HepG2 (cell line): ENCODE data around the gene ERF. TPM values are rescaled to one million over a fixed set of nuclear protein-coding genes. Genes with fewer than 3 reads are reported as not detected.

Experiments used
- GATA4 ChIP-seq: sonication (generic); IDR thresholded peaks from 2 replicates; pipeline ENCODE4 v1.6.1; 2016; ENCODE audit warnings: antibody characterized with exemption, low read depth, borderline replicate concordance
- SMARCC2 ChIP-seq: fragments of 450-650 bp; IDR thresholded peaks from 2 replicates; pipeline ENCODE4 v1.6.1; 2017; ENCODE audit warnings: antibody characterized with exemption, mild to moderate bottlenecking
- ZFYVE20 ChIP-seq: sonication (generic); formaldehyde crosslinking; IDR thresholded peaks from 2 replicates; pipeline ENCODE4 v1.8.0; 2023; ENCODE audit warnings: low read depth, mild to moderate bottlenecking, moderate library complexity, missing genetic modification reagents, borderline replicate concordance
- ZMYM3 ChIP-seq: sonication (generic); formaldehyde crosslinking; IDR thresholded peaks from 2 replicates; pipeline ENCODE4 v1.5.1; 2020; ENCODE audit warnings: mild to moderate bottlenecking, missing genetic modification reagents
- ZNF282 ChIP-seq: fragments of 450-650 bp; IDR thresholded peaks from 2 replicates; pipeline ENCODE4 v1.6.1; 2018; ENCODE audit not compliant: partially characterized antibody
- ZNF460 ChIP-seq: sonication (generic); formaldehyde crosslinking; IDR thresholded peaks from 2 replicates; pipeline ENCODE4 v1.5.1; 2020; ENCODE audit warnings: missing genetic modification reagents, mild to moderate bottlenecking, borderline replicate concordance
- ZNF850 ChIP-seq: sonication (generic); formaldehyde crosslinking; conservative IDR thresholded peaks from 2 replicates; pipeline ENCODE4 v1.9.0; 2021; ENCODE audit warnings: mild to moderate bottlenecking, missing genetic modification reagents
- polyA plus RNA-seq, 8 experiments: library from polyadenylated mRNA; depleted of rRNA in 3 of 8; stranded (reverse) in 7 of 8; unstranded in 1 of 8; fragments of >200 nt; fragmentation: Illumina TruSeq in 4 of 8; extraction: Trizol in 4 of 8; gene quantifications; 2 replicates each; pipeline versions ENCODE4 v1.2.1 to v1.2.3, GENCODE V29; 2011 to 2016; ENCODE audit warnings: low read depth in 4 of 8, missing spikeins in 1 of 8, mixed read lengths in 1 of 8; ENCODE audit not compliant: insufficient read depth in 1 of 8
- total RNA-seq, 5 experiments: library from RNA; depleted of rRNA; stranded (reverse); fragments of >200 nt; fragmentation: Illumina TruSeq; extraction: Trizol; gene quantifications; 2 replicates each; pipeline ENCODE4 v1.2.3, GENCODE V29; 2016; ENCODE audit warnings: low read depth in 1 of 5
- TF ChIP-seq, protein P1 (sequence below): sonication (generic); formaldehyde crosslinking; IDR thresholded peaks from one replicate; pipeline ENCODE4 v1.5.1; 2020; ENCODE audit warnings: mild to moderate bottlenecking, missing genetic modification reagents; ENCODE audit errors: not compliant biosample characterization
- TF ChIP-seq, protein P2 (sequence below): sonication (generic); formaldehyde crosslinking; IDR thresholded peaks from 2 replicates; pipeline ENCODE4; 2020; ENCODE audit warnings: missing genetic modification reagents, mild to moderate bottlenecking, borderline replicate concordance
- TF ChIP-seq, protein P3 (sequence below): sonication (generic); formaldehyde crosslinking; IDR thresholded peaks from 2 replicates; pipeline ENCODE4 v1.4.0; 2020; ENCODE audit warnings: mild to moderate bottlenecking, missing genetic modification reagents
- TF ChIP-seq, protein P4 (sequence below): sonication (generic); formaldehyde crosslinking; IDR thresholded peaks from 2 replicates; pipeline ENCODE4 v1.8.0; 2022; ENCODE audit warnings: missing genetic modification reagents, low read depth, mild to moderate bottlenecking, borderline replicate concordance
- TF ChIP-seq, protein P5 (sequence below): sonication (generic); formaldehyde crosslinking; IDR thresholded peaks from 2 replicates; pipeline ENCODE4 v1.8.0; 2022; ENCODE audit warnings: mild to moderate bottlenecking, missing genetic modification reagents; ENCODE audit not compliant: insufficient replicate concordance

The ERF gene
- total and polyA plus RNA-seq, 2 of the 13 experiments (the other 11 are each of a cell fraction or from before 2014, with no cell fraction given): 67.1 to 69.9 TPM

DNA sequence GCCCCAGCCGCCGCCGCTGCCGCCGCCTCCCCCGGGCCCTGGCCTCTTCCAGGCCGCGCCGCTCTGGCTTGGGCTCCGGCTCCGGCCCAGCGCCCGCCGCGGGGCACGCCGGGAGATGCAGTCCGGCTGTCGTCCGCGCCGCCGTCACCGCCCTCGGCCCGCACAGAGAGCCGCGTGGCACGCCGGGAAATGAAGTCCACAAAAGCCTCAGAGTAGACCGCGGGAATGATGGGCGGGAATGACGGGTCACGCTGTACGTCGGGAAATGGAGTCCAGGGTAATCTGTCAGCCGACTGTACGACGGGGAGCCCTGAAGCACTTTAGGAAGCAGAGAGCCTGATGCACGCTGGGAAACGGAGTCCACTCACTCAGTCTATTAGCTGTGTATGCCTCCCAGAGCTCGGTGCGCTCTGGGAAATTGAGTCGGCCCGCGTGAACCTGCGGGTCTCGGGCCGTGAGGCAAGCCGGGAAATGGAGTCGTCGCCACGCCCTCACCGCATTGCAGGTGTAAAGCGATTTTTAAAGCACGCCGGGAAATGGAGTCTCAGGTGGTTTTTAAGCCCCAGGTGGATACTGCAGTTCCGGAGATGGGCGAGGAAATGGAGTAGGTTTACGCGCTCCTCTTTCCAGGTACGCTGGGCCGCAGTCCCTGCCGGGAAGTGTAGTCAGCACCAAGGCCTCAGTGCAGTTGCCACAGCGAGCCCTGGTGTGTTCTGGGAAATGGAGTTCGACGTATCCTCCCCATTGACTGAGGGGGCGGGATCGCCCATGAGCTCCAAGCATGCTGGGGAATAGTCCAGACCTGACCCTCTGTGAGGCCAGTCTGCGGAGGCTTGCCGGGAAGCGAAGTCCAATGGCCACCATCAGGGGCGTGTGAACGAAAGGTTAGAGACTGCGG lies 12.2 kb downstream of the ERF start, which contains the start of gene GSK3A (continued):
- TF ChIP-seq, protein P1, sequence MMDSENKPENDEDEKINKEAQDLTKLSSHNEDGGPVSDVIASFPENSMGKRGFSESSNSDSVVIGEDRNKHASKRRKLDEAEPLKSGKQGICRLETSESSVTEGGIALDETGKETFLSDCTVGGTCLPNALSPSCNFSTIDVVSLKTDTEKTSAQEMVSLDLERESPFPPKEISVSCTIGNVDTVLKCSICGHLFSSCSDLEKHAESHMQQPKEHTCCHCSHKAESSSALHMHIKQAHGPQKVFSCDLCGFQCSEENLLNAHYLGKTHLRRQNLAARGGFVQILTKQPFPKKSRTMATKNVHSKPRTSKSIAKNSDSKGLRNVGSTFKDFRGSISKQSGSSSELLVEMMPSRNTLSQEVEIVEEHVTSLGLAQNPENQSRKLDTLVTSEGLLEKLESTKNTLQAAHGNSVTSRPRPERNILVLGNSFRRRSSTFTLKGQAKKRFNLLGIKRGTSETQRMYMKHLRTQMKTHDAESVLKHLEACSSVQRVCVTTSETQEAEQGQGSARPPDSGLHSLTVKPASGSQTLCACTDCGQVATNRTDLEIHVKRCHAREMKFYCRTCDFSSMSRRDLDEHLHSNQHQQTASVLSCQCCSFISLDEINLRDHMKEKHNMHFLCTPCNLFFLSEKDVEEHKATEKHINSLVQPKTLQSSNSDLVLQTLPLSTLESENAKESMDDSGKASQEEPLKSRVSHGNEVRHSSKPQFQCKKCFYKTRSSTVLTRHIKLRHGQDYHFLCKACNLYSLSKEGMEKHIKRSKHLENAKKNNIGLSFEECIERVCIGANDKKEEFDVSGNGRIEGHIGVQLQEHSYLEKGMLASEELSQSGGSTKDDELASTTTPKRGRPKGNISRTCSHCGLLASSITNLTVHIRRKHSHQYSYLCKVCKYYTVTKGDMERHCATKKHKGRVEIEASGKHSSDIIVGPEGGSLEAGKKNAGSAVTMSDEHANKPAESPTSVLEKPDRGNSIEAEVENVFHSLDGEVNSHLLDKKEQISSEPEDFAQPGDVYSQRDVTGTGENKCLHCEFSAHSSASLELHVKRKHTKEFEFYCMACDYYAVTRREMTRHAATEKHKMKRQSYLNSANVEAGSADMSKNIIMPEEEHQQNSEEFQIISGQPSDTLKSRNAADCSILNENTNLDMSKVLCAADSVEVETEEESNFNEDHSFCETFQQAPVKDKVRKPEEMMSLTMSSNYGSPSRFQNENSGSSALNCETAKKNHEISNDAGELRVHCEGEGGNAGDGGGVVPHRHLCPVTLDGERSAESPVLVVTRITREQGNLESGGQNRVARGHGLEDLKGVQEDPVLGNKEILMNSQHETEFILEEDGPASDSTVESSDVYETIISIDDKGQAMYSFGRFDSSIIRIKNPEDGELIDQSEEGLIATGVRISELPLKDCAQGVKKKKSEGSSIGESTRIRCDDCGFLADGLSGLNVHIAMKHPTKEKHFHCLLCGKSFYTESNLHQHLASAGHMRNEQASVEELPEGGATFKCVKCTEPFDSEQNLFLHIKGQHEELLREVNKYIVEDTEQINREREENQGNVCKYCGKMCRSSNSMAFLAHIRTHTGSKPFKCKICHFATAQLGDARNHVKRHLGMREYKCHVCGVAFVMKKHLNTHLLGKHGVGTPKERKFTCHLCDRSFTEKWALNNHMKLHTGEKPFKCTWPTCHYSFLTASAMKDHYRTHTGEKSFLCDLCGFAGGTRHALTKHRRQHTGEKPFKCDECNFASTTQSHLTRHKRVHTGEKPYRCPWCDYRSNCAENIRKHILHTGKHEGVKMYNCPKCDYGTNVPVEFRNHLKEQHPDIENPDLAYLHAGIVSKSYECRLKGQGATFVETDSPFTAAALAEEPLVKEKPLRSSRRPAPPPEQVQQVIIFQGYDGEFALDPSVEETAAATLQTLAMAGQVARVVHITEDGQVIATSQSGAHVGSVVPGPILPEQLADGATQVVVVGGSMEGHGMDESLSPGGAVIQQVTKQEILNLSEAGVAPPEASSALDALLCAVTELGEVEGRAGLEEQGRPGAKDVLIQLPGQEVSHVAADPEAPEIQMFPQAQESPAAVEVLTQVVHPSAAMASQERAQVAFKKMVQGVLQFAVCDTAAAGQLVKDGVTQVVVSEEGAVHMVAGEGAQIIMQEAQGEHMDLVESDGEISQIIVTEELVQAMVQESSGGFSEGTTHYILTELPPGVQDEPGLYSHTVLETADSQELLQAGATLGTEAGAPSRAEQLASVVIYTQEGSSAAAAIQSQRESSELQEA (CRISPR knock-in tag): no peak
- TF ChIP-seq ZNF850 (no peak), SMARCC2 (no peak), ZNF460 (CRISPR knock-in tag) (no peak), ZNF282 (no peak), ZMYM3 (CRISPR knock-in tag) (no peak), GATA4 (peak; percentile 87; the same call in 1 of the 2 replicates), ZFYVE20 (CRISPR knock-in tag) (no peak)
- TF ChIP-seq, protein P2, sequence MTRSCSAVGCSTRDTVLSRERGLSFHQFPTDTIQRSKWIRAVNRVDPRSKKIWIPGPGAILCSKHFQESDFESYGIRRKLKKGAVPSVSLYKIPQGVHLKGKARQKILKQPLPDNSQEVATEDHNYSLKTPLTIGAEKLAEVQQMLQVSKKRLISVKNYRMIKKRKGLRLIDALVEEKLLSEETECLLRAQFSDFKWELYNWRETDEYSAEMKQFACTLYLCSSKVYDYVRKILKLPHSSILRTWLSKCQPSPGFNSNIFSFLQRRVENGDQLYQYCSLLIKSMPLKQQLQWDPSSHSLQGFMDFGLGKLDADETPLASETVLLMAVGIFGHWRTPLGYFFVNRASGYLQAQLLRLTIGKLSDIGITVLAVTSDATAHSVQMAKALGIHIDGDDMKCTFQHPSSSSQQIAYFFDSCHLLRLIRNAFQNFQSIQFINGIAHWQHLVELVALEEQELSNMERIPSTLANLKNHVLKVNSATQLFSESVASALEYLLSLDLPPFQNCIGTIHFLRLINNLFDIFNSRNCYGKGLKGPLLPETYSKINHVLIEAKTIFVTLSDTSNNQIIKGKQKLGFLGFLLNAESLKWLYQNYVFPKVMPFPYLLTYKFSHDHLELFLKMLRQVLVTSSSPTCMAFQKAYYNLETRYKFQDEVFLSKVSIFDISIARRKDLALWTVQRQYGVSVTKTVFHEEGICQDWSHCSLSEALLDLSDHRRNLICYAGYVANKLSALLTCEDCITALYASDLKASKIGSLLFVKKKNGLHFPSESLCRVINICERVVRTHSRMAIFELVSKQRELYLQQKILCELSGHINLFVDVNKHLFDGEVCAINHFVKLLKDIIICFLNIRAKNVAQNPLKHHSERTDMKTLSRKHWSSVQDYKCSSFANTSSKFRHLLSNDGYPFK: peak; percentile 81; the same call in 1 of the 2 replicates
- TF ChIP-seq, protein P3, sequence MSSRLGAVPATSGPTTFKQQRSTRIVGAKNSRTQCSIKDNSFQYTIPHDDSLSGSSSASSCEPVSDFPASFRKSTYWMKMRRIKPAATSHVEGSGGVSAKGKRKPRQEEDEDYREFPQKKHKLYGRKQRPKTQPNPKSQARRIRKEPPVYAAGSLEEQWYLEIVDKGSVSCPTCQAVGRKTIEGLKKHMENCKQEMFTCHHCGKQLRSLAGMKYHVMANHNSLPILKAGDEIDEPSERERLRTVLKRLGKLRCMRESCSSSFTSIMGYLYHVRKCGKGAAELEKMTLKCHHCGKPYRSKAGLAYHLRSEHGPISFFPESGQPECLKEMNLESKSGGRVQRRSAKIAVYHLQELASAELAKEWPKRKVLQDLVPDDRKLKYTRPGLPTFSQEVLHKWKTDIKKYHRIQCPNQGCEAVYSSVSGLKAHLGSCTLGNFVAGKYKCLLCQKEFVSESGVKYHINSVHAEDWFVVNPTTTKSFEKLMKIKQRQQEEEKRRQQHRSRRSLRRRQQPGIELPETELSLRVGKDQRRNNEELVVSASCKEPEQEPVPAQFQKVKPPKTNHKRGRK (CRISPR knock-in tag): no peak
- TF ChIP-seq, protein P4, sequence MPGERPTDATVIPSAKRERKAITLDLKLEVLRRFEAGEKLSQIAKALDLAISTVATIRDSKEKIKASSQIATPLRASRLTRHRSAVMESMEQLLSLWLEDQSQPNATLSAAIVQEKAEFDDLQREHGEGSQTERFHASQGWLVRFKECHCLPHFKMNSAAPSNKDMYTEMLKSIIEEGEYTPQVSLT: no peak
- TF ChIP-seq, protein P5, sequence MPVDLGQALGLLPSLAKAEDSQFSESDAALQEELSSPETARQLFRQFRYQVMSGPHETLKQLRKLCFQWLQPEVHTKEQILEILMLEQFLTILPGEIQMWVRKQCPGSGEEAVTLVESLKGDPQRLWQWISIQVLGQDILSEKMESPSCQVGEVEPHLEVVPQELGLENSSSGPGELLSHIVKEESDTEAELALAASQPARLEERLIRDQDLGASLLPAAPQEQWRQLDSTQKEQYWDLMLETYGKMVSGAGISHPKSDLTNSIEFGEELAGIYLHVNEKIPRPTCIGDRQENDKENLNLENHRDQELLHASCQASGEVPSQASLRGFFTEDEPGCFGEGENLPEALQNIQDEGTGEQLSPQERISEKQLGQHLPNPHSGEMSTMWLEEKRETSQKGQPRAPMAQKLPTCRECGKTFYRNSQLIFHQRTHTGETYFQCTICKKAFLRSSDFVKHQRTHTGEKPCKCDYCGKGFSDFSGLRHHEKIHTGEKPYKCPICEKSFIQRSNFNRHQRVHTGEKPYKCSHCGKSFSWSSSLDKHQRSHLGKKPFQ (CRISPR knock-in tag): peak; percentile 57
